PC-9 (cell line): ENCODE measurements around the gene PCID2. TPM values are rescaled to one million over a fixed set of nuclear protein-coding genes. Genes with fewer than 3 reads are reported as not detected.

Experiments used
- BruUV-seq: library from RNA; stranded (reverse); fragments of 400-500 nt; replicated peaks from 2 replicates; lab custom pipeline; 2021; lab: Mats Ljungman, UMichigan
- CTCF ChIA-PET: fragments of 300-600 bp; sonication (Branson Sonifier 250); formaldehyde crosslinking; loops from one replicate; lab custom pipeline; 2022; ENCODE audit warnings: antibody characterized with exemption; lab: Charles Lee
- POLR2A ChIA-PET: fragments of 300-600 bp; sonication (Branson Sonifier 250); formaldehyde crosslinking; loops from one replicate; lab custom pipeline; 2022; ENCODE audit warnings: antibody characterized with exemption; ENCODE audit not compliant: unreplicated experiment; lab: Charles Lee
- DNase-seq, 2 experiments: peaks; one replicate each; pipeline versions ENCODE4 v3.0.0 to v3.0.0-alpha.2; 2015 to 2022; ENCODE audit warnings: mixed read lengths in 1 of 2
- H2AFZ ChIP-seq: fragments of 200-600 bp; sonication (generic); 2 replicates; pipeline ENCODE4 v1.8.1; 2017; ENCODE audit warnings: antibody characterized with exemption
- H3F3A ChIP-seq: fragments of 200-600 bp; sonication (generic); 2 replicates; pipeline ENCODE4 v1.8.1; 2017; ENCODE audit warnings: antibody characterized with exemption, mild to moderate bottlenecking, low read depth; ENCODE audit not compliant: insufficient read depth
- H3K27ac ChIP-seq: fragments of 200-600 bp; sonication (generic); 2 replicates; pipeline ENCODE4 v1.6.1; 2016; ENCODE audit warnings: mixed run types
- H3K27me3 ChIP-seq: fragments of 200-600 bp; sonication (generic); 2 replicates; pipeline ENCODE4 v1.6.1; 2016; ENCODE audit warnings: low read depth, mixed run types; ENCODE audit not compliant: insufficient read depth
- H3K36me3 ChIP-seq: fragments of 200-600 bp; sonication (generic); 2 replicates; pipeline ENCODE4 v1.6.1; 2016; ENCODE audit warnings: low read depth, mixed run types
- H3K4me1 ChIP-seq: fragments of 200-600 bp; sonication (generic); replicated peaks from 2 replicates; pipeline ENCODE4 v1.6.1; 2016; ENCODE audit warnings: mixed run types; ENCODE audit not compliant: insufficient read depth
- H3K4me2 ChIP-seq: fragments of 200-600 bp; sonication (generic); 2 replicates; pipeline ENCODE4 v1.6.1; 2017; ENCODE audit warnings: mixed run types
- H3K4me3 ChIP-seq: fragments of 200-600 bp; sonication (generic); 2 replicates; pipeline ENCODE4 v1.6.1; 2016; ENCODE audit warnings: mixed run types
- H3K79me2 ChIP-seq: fragments of 200-600 bp; sonication (generic); 2 replicates; pipeline ENCODE4 v1.6.1; 2017; ENCODE audit warnings: low read depth, mixed run types
- H3K9me2 ChIP-seq: fragments of 200-600 bp; sonication (generic); 2 replicates; pipeline ENCODE4 v1.8.1; 2017; ENCODE audit warnings: mild to moderate bottlenecking; ENCODE audit not compliant: insufficient read depth
- H3K9me3 ChIP-seq: fragments of 200-600 bp; sonication (generic); 2 replicates; pipeline ENCODE4 v1.8.1; 2016; ENCODE audit warnings: low read depth; ENCODE audit not compliant: insufficient read depth
- H4K20me1 ChIP-seq: fragments of 200-600 bp; sonication (generic); 2 replicates; pipeline ENCODE4 v1.8.1; 2017; ENCODE audit not compliant: insufficient read depth
- CTCF ChIP-seq: fragments of 200-600 bp; sonication (generic); conservative IDR thresholded peaks from 2 replicates; pipeline ENCODE4 v1.6.1; 2017; ENCODE audit warnings: mixed run types, antibody characterized with exemption, mild to moderate bottlenecking, moderate library complexity
- EZH2 ChIP-seq: fragments of 200-600 bp; sonication (generic); IDR thresholded peaks from 2 replicates; pipeline ENCODE4 v1.8.0; 2017; ENCODE audit warnings: antibody characterized with exemption, low read depth
- intact Hi-C: fragments of 100-400 bp; cut with micrococcal nuclease; formaldehyde crosslinking; loops from one replicate; pipeline ENCODE4 v1.10.0; 2022; ENCODE audit not compliant: unreplicated experiment
- total RNA-seq: library from RNA; stranded (reverse); gene quantifications from 2 replicates; pipeline ENCODE4 v1.2.3, GENCODE V29; 2021

PCID2 gene
- total RNA-seq, 1 experiment from 2014 or later, result 71.8 TPM

GRCh38 chr13:113147206-113147605 is 61.3 kb downstream of the PCID2 start:
- Histone ChIP-seq H3F3A (no peaks in the 10 kb centered on the region), H3K36me3 (no peaks in the 10 kb centered on the region), H3K4me2 (no peak overlapping the region), H3K27me3 (peaks cover 69% of the 10 kb centered on the region), H2AFZ (no peak overlapping the region), H3K4me1 (no peaks in the 10 kb centered on the region), H4K20me1 (no peaks in the 10 kb centered on the region), H3K79me2 (no peaks in the 10 kb centered on the region), H3K9me3 (no peaks in the 10 kb centered on the region), H3K27ac (no peak overlapping the region), H3K9me2 (no peaks in the 10 kb centered on the region), H3K4me3 (no peak overlapping the region)
- intact Hi-C loops, result no loop called here
- no peak for DNase-seq
- POLR2A ChIA-PET, result no interaction called here
- no peak for TF ChIP-seq CTCF
- TF ChIP-seq EZH2, result no peak
- no TSS peak for BruUV-seq
- CTCF ChIA-PET, result no interaction called here

- H3F3A ChIP-seq, result no peaks in the 10 kb centered on the region
- H3K9me3 ChIP-seq, result no peaks in the 10 kb centered on the region
- intact Hi-C loops, result no loop called here
- H3K4me3 ChIP-seq, result no peak overlapping the region
- no peak overlapping the region for H2AFZ ChIP-seq
- POLR2A ChIA-PET, result no interaction called here
- H3K9me2 ChIP-seq, result no peaks in the 10 kb centered on the region
- H3K4me2 ChIP-seq, result no peak overlapping the region
- TF ChIP-seq EZH2 (no peak), CTCF (no peak)
- DNase-seq, result no peak
- CTCF ChIA-PET, result no interaction called here
- H3K27ac ChIP-seq, result no peak overlapping the region
- BruUV-seq, result no TSS peak
- H3K27me3 ChIP-seq, result peaks cover 67% of the 10 kb centered on the region
- no peaks in the 10 kb centered on the region for H4K20me1 ChIP-seq
- H3K79me2 ChIP-seq, result no peaks in the 10 kb centered on the region
- no peaks in the 10 kb centered on the region for H3K36me3 ChIP-seq
- no peaks in the 10 kb centered on the region for H3K4me1 ChIP-seq
These were observed 61.7 kb downstream of the PCID2 start for GRCh38 chr13:113146750-113147149.

GRCh38 chr13:113145911-113146598 is 62.4 kb downstream of the PCID2 start:
- H3K9me3 ChIP-seq, result no peaks in the 10 kb centered on the region
- no peaks in the 10 kb centered on the region for H3F3A ChIP-seq
- no peak for TF ChIP-seq CTCF
- no peak for TF ChIP-seq EZH2
- H4K20me1 ChIP-seq, result no peaks in the 10 kb centered on the region
- H3K9me2 ChIP-seq, result no peaks in the 10 kb centered on the region
- H3K27ac ChIP-seq, result no peak overlapping the region
- no peaks in the 10 kb centered on the region for H3K79me2 ChIP-seq
- no peaks in the 10 kb centered on the region for H3K4me1 ChIP-seq
- no TSS peak for BruUV-seq
- intact Hi-C loops, result no loop called here
- H3K4me3 ChIP-seq, result no peak overlapping the region
- H3K27me3 ChIP-seq, result peaks cover 66% of the 10 kb centered on the region
- CTCF ChIA-PET, result no interaction called here
- POLR2A ChIA-PET, result no interaction called here
- no peak for DNase-seq
- no peak overlapping the region for H3K4me2 ChIP-seq
- no peak overlapping the region for H2AFZ ChIP-seq
- no peaks in the 10 kb centered on the region for H3K36me3 ChIP-seq
